Parathyroid adenoma (tissue), 2 donors: ENCODE results near the gene GPRIN1.
"Not testable (repeated sequence)": the region's sequence is repeated elsewhere in the genome, so short reads cannot be mapped to it uniquely, and the experiment has no call there.

Experiments
- H2AFZ ChIP-seq: fragments of 300-600 bp; sonication (generic); one replicate; pipeline ENCODE4 v1.7.0; 2017; ENCODE audit warnings: antibody characterized with exemption, mild to moderate bottlenecking
- H3K27ac ChIP-seq: fragments of 300-600 bp; sonication (generic); one replicate; pipeline ENCODE4 v1.7.0; 2017
- H3K27me3 ChIP-seq: fragments of 300-600 bp; sonication (generic); one replicate; pipeline ENCODE4 v1.7.0; 2017; ENCODE audit warnings: low read length; ENCODE audit not compliant: control insufficient read depth, insufficient read depth
- H3K36me3 ChIP-seq: fragments of 300-600 bp; sonication (generic); one replicate; pipeline ENCODE4 v1.7.0; 2017; ENCODE audit warnings: low read length; ENCODE audit not compliant: control insufficient read depth, insufficient read depth
- H3K4me1 ChIP-seq: fragments of 300-600 bp; sonication (generic); one replicate; pipeline ENCODE4 v1.7.0; 2017; ENCODE audit warnings: control low read depth
- H3K4me2 ChIP-seq: fragments of 300-600 bp; sonication (generic); one replicate; pipeline ENCODE4 v1.7.0; 2017; ENCODE audit warnings: low read length
- H3K4me3 ChIP-seq: fragments of 300-600 bp; sonication (generic); one replicate; pipeline ENCODE4 v1.7.0; 2017; ENCODE audit warnings: low read depth, low read length
- H3K79me2 ChIP-seq: fragments of 300-600 bp; sonication (generic); one replicate; pipeline ENCODE4 v1.7.0; 2017; ENCODE audit warnings: control low read depth
- H3K9ac ChIP-seq: fragments of 300-600 bp; sonication (generic); one replicate; pipeline ENCODE4 v1.7.0; 2017; ENCODE audit warnings: mild to moderate bottlenecking
- H3K9me3 ChIP-seq: fragments of 300-600 bp; sonication (generic); one replicate; pipeline ENCODE4 v1.7.0; 2017; ENCODE audit warnings: low read length; ENCODE audit not compliant: control insufficient read depth
- CTCF ChIP-seq: fragments of 300-600 bp; sonication (generic); IDR thresholded peaks from one replicate; pipeline ENCODE4 v1.7.0; 2017; ENCODE audit warnings: antibody characterized with exemption, mild to moderate bottlenecking
- donor health status: primary hyperparathyroidism.

GPRIN1 gene

GRCh38 chr5:176594554-176594953 is 15.4 kb downstream of the GPRIN1 start:
- Histone ChIP-seq H3K4me3 (no peak overlapping the region), H3K9me3 (no peaks in the 10 kb centered on the region), H2AFZ (no peak overlapping the region), H3K36me3 (no peaks in the 10 kb centered on the region), H3K79me2 (no peaks in the 10 kb centered on the region), H3K4me2 (no peak overlapping the region), H3K9ac (no peak overlapping the region), H3K27me3 (no peaks in the 10 kb centered on the region), H3K27ac (no peak overlapping the region), H3K4me1 (no peaks in the 10 kb centered on the region)
- no peak for TF ChIP-seq CTCF

GRCh38 chr5:176593273-176593869 is 16.6 kb downstream of the GPRIN1 start:
- H3K4me3 ChIP-seq: no peak overlapping the region
- H3K27ac ChIP-seq: no peak overlapping the region
- H3K9ac ChIP-seq: no peak overlapping the region
- H3K79me2 ChIP-seq: no peaks in the 10 kb centered on the region
- no peak for TF ChIP-seq CTCF
- H3K36me3 ChIP-seq: no peaks in the 10 kb centered on the region
- no peak overlapping the region for H3K4me2 ChIP-seq
- no peaks in the 10 kb centered on the region for H3K27me3 ChIP-seq
- no peaks in the 10 kb centered on the region for H3K9me3 ChIP-seq
- H3K4me1 ChIP-seq: no peaks in the 10 kb centered on the region
- H2AFZ ChIP-seq: no peak overlapping the region

- no peak overlapping the region for H3K9ac ChIP-seq
- no peak overlapping the region for H3K4me3 ChIP-seq
- no peaks in the 10 kb centered on the region for H3K9me3 ChIP-seq
- no peaks in the 10 kb centered on the region for H3K4me1 ChIP-seq
- H3K27ac ChIP-seq: no peak overlapping the region
- H2AFZ ChIP-seq: no peak overlapping the region
- H3K27me3 ChIP-seq: no peaks in the 10 kb centered on the region
- H3K4me2 ChIP-seq: no peak overlapping the region
- no peak for TF ChIP-seq CTCF
- no peaks in the 10 kb centered on the region for H3K36me3 ChIP-seq
- H3K79me2 ChIP-seq: no peaks in the 10 kb centered on the region
Observed at GRCh38 chr5:176592573-176592972, 17.4 kb downstream of the GPRIN1 start.

- H3K9ac ChIP-seq, H3K4me3 ChIP-seq, H3K9me3 ChIP-seq, H3K4me2 ChIP-seq, H3K79me2 ChIP-seq, H3K27me3 ChIP-seq, H3K27ac ChIP-seq, H2AFZ ChIP-seq, H3K36me3 ChIP-seq, H3K4me1 ChIP-seq: not testable (repeated sequence)
Observed at GRCh38 chr5:176591667-176592066, 18.3 kb downstream of the GPRIN1 start.

GRCh38 chr5:176590035-176590717 is 19.8 kb downstream of the GPRIN1 start:
- no peaks in the 10 kb centered on the region for H3K36me3 ChIP-seq
- no peak for TF ChIP-seq CTCF
- no peak overlapping the region for H3K4me3 ChIP-seq
- H3K4me2 ChIP-seq: no peak overlapping the region
- H3K27me3 ChIP-seq: no peaks in the 10 kb centered on the region
- H3K79me2 ChIP-seq: no peaks in the 10 kb centered on the region
- H3K9ac ChIP-seq: no peak overlapping the region
- no peaks in the 10 kb centered on the region for H3K4me1 ChIP-seq
- no peak overlapping the region for H3K27ac ChIP-seq
- H2AFZ ChIP-seq: no peak overlapping the region
- no peaks in the 10 kb centered on the region for H3K9me3 ChIP-seq
